Measurements from ENCODE around the gene RANBP10.

DNA sequence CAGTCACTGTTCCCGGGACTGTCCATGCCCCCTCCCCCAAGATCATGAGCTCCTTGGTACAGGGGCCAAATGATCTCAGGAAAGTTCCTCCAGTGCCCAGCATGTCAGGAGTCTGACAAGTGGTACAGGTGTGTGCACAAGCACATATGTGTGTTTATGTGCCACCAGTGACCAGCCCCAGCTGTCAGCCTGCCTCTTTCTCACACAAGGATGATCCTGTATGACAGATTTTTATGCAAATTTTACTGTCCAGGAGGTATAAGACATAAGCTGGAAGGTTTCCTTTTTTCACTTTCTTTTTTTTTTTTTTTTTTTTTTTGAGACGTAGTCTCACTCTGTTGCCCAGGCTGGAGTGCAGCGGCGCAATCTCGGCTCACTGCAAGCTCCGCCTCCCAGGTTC lies 55.9 kb downstream of the RANBP10 start:
- TF ChIP-seq, protein P1, sequence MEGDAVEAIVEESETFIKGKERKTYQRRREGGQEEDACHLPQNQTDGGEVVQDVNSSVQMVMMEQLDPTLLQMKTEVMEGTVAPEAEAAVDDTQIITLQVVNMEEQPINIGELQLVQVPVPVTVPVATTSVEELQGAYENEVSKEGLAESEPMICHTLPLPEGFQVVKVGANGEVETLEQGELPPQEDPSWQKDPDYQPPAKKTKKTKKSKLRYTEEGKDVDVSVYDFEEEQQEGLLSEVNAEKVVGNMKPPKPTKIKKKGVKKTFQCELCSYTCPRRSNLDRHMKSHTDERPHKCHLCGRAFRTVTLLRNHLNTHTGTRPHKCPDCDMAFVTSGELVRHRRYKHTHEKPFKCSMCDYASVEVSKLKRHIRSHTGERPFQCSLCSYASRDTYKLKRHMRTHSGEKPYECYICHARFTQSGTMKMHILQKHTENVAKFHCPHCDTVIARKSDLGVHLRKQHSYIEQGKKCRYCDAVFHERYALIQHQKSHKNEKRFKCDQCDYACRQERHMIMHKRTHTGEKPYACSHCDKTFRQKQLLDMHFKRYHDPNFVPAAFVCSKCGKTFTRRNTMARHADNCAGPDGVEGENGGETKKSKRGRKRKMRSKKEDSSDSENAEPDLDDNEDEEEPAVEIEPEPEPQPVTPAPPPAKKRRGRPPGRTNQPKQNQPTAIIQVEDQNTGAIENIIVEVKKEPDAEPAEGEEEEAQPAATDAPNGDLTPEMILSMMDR (IDR thresholded peaks at IDR 0.05): no peak
- TF ChIP-seq ZFX (IDR thresholded peaks at IDR 0.05; ENCODE audit: borderline replicate concordance): no peak

Data from 22Rv1 (cell line).